Measurements from ENCODE around the gene CLIC3. TPM values are rescaled to one million over a fixed set of nuclear protein-coding genes. Genes with fewer than 3 reads are reported as not detected.
"Not testable (repeated sequence)": the region's sequence is repeated elsewhere in the genome, so short reads cannot be mapped to it uniquely, and the experiment has no call there.

Gene CLIC3
- total RNA-seq, 2 donors from 2014 or later, result 6.5 to 11.8 TPM

GRCh38 chr9:137034039-137034708 lies 37.8 kb upstream of the CLIC3 start:
- no peak for TF ChIP-seq CTCF (IDR thresholded peaks at IDR 0.05)
- Histone ChIP-seq H3K9me3 (no peaks in the 10 kb centered on the region), H3K4me3 (peak overlapping the region in 1 of 2 donors; percentile 21), H3K27me3 (no peaks in the 10 kb centered on the region), H3K36me3 (peaks cover 6% of the 10 kb centered on the region), H3K27ac (no peak overlapping the region), H3K4me1 (peaks cover 0 to 18% of the 10 kb centered on the region in 2 donors)
- no peak for DNase-seq (ENCODE audit: low spot score)

- Histone ChIP-seq H3K4me3 (peak overlapping the region in 1 of 2 donors; percentile 21), H3K4me1 (peaks cover 0 to 25% of the 10 kb centered on the region in 2 donors)
- not testable (repeated sequence) for H3K27ac ChIP-seq; H3K27me3 ChIP-seq; H3K9me3 ChIP-seq; DNase-seq (ENCODE audit: low spot score); H3K36me3 ChIP-seq
Measured at GRCh38 chr9:137033481-137033880, 37.1 kb upstream of the CLIC3 start.

GRCh38 chr9:137032858-137033257 lies 36.5 kb upstream of the CLIC3 start:
- Histone ChIP-seq H3K27me3 (no peaks in the 10 kb centered on the region), H3K4me1 (peaks cover 0 to 27% of the 10 kb centered on the region in 2 donors), H3K4me3 (peak overlapping the region in 1 of 2 donors; percentile 21), H3K9me3 (no peaks in the 10 kb centered on the region), H3K36me3 (no peaks in the 10 kb centered on the region), H3K27ac (no peak overlapping the region)
- no peak for TF ChIP-seq CTCF (IDR thresholded peaks at IDR 0.05)
- peak; percentile 69 for DNase-seq (ENCODE audit: low spot score)

- no peak for DNase-seq (ENCODE audit: low spot score)
- Histone ChIP-seq H3K4me1 (peaks cover 0 to 33% of the 10 kb centered on the region in 2 donors), H3K27ac (no peak within 1 kb of the TSS), H3K4me3 (no peak within 1 kb of the TSS), H3K36me3 (no peaks in the 10 kb centered on the region), H3K9me3 (no peaks in the 10 kb centered on the region), H3K27me3 (no peaks in the 10 kb centered on the region)
- no peak for TF ChIP-seq CTCF (IDR thresholded peaks at IDR 0.05)
Measured at GRCh38 chr9:137031904-137032640, 35.7 kb upstream of the CLIC3 start, which contains the start of gene FUT7. TSS of gene FUT7 (minus strand) at chr9:137032088. CDS start at chr9:137031991, 97 bp downstream.

- no peak for TF ChIP-seq CTCF (IDR thresholded peaks at IDR 0.05)
- no peaks in the 10 kb centered on the region for H3K9me3 ChIP-seq
- H3K36me3 ChIP-seq, result no peaks in the 10 kb centered on the region
- no peak overlapping the region for H3K27ac ChIP-seq
- no peak overlapping the region for H3K4me3 ChIP-seq
- H3K4me1 ChIP-seq, result peaks cover 0 to 41% of the 10 kb centered on the region in 2 donors
- no peaks in the 10 kb centered on the region for H3K27me3 ChIP-seq
- DNase-seq (ENCODE audit: low spot score), result no peak
Measured at GRCh38 chr9:137030538-137031527, 34.5 kb upstream of the CLIC3 start.
